NCI-H146 treated with DMSO at 0.1 percent for 48 hours (cell line): ENCODE data around the gene TRH.
A peak's percentile ranks its signal among the peaks of the same experiment; 100 is the strongest.

Source experiments
- DNase-seq: peaks from one replicate; lab custom pipeline; 2025; ENCODE audit not compliant: unreplicated experiment; lab: John Stamatoyannopoulos, UW

TRH gene, protein sequence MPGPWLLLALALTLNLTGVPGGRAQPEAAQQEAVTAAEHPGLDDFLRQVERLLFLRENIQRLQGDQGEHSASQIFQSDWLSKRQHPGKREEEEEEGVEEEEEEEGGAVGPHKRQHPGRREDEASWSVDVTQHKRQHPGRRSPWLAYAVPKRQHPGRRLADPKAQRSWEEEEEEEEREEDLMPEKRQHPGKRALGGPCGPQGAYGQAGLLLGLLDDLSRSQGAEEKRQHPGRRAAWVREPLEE

DNA sequence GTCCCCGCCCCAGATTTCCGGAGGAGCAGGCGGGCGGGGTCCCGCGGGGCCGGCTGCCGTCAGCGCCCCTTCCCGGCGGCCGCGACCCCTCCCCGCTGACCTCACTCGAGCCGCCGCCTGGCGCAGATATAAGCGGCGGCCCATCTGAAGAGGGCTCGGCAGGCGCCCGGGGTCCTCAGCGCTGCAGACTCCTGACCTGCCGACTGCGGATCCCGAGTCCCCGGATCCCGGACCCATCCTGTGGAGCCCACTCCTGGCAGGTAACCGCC lies at the start of gene TRH:
TSS of gene TRH (plus strand) at position 157 of the 269 bp plus-strand sequence. CDS start 1,097 bp downstream, outside the sequence.
- DNase-seq = no peak

DNA sequence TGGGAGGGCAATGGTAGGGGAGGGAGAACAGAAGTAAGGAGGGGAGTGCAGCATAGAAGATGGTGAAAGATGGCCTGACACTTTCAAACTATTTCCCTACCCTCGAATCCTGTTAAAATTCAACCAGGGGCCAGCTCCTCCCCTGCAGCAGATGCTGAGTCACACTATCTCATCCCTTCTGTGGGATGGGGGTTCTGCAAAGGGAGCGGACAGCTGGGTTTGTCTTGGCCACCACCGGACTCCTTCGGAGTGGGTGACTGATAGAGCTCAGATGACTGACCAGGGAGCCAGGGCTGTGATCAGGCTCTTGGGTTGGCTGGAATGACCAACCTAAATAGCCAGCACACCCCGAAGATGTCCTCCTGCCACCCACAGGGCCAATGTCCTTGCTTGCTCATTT lies 47.4 kb upstream of the TRH start:
- DNase-seq = no peak

DNA sequence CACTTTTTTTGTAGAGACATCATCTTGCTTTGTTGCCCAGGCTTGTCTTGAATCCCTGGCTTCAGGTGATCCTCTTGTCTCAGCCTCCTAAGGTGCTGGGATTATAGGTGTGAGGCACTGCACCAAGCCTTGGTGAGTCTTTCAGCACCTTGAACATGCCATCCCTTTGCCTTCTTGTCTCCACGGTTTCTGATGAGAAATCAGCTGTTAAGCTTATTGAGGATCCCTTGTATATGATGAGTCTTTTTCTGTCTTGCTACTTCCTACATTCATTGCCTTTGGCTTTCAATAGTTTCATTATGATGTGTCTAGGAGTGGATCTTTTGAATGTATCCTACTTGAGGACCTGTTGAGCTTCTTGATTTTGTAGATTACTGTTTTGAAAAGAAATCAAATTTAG lies 45.1 kb upstream of the TRH start:
- DNase-seq = no peak

DNA sequence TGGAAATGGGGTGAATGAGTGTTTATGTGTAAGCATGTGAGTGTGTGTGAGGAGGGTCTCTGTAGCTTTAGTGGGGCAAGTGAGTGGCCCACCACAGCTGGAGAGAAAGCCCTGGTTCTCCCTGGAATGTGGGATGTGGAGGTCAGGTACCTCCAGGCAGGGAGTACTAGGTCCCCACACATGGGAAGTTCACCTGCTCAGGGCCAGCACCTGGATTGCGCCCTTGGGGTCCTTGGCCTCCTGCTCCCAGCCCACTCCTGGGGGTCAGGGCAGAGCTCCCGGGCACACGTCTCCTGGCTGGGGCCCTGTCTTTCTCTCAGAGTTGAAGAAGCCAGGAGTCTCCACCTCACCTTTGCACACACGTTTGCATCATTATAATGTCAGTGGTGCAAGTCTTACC lies 41.0 kb upstream of the TRH start:
- no peak for DNase-seq

DNA sequence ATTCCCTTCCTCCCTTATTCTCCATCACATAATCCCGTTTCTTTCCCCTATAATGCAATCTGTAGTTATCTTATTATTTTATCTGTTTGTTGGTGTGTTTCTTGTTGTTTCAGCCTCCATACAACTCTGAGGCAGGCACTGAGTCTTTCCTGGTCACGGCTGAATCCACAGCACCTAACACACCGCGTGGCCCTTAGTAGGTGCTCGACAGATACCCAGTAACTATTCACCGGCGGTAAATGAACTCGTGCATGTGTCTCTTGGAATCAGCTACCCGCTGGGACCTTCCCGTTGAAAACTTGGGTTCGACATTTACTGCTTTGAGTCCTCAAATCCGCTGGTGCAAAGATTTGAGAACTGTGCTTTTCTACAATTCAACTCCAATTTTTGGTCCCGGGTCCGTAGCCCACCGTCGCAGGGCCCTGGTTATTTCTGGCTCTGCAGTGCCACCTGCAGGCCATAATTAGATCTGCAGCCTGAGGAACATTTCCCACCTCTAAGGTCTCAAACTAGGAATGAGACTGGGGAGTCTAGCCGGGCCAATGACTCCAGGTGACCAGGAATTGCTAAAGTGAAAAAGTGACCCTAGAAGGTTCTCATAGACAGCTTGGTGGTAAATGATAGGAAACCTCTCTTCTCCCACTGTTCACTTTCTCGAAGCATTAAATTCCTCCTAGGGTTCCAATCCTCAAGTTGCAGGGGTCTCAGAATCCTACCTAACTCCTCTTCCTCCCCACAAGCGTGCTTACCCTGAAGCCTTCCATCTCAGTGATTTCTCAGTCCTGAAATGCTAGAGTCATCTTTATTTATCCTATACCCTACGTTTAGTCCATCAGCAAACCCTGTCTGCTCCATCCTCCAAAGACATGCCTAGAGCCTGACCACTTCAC lies 40.0 kb upstream of the TRH start:
- peak; percentile 7 for DNase-seq

DNA sequence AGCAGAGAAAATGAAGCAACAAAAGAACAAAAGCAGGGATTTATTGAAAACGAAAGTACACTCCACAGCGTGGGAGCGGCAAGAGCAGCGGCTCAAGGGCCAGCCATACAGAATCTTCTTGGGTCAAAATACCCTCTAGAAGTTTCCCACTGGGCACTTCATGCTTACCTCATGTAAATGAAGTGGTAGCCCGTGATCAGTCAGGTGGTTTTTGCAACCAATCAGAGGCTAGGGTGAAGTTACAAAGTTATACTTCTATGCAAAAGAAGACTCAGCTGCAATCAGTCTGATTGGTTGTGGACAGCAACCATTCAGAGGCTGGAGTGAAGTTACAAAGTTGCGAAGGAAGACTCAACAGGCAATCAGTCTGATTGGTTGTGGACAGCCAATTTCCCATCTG lies 37.8 kb upstream of the TRH start:
- peak; percentile 36 for DNase-seq

DNA sequence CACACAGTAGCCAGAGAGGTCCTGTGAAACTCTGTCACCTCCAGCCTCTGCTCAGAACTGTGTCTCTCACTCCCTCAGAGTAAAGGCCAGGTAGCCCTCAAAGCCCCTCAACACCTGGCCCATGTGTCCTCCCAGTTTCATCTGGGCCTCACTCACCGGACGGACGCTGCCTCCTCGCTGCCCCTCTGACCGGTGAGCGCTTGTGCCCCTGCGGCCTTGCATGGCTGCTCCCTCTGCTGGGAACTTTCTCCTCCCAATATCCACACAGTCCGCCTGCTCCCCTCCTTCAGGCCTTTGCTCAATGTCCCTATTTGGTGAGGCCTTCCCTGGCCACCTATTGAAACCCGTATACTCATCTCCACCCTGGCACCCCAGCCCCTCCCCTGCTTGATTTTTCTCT lies 36.8 kb upstream of the TRH start:
- DNase-seq = no peak

DNA sequence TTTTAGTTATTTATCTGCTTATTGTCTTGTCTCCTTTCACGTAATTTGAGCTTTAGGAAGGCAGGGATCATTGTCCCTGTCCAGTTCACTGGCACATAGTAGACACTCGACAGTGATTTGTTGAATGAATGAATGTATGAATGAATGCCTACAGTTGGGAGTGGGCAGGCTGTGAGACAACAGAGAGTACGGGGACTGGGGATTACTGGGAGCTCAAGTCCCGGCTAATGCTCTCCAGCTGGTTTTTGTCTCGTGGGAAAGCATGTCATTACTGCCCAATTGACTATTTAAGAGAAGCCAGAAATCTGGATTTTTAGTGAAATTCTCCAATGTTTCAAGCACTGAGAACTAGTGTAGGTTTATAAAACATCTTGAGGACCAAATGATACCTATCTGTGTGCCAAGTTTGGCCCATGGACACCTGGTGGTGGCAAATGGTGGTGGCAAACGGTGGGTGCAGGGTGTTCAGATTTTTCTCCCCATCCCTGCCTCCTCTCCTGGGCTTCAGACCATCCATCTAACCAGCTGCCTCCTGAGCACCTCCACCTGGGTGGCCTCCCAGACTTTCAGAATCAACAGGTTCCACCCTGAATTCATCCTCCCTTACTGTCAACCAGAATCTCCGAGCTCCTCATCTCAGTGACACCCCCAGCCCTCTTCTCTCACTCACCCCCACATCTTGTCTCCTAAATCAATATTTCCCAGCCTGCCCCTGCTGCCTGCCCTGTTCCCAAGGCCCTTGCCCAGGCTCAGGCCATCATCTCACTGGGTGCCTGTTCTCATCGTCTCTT lies 36.2 kb upstream of the TRH start:
- no peak for DNase-seq

DNA sequence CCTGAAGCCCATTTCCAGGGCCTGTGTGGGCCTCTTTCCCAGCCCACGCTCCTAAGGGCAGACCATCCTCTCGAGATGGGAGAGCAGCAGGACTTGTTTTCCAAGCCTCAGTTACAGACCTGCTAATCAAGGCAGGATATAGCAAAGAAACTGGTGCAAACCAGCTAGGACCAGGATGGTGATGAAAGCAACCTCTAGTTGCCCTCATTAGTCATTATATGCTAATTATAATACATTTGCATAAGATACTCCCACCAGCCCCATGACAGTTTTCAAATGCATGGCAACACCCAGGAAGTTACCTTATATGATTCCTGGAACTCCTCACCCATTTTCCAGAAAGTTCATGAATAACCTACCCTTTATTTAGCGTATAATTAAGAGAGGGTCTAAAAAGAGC lies 34.4 kb upstream of the TRH start:
- DNase-seq = no peak

DNA sequence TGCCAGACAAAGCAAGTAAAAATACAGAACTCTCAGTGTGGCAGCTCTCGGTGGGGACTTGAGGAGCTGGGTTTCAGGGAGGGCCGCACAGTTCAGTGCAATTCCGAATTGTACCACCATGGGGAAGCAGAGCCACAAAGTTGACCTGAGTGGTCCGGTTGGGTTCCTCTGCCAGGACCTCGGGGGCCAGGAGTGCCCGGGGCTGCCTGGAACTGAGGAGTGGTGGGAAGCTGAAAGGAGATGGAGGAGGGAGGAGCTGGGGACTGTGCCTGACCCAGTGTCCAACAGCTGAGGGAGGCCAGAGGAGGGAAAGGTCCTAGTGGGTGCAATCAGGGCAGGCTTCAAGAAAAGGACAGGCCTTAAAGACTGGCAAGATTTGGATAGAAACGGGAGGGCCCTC lies 32.2 kb upstream of the TRH start:
- peak; percentile 40 for DNase-seq

DNA sequence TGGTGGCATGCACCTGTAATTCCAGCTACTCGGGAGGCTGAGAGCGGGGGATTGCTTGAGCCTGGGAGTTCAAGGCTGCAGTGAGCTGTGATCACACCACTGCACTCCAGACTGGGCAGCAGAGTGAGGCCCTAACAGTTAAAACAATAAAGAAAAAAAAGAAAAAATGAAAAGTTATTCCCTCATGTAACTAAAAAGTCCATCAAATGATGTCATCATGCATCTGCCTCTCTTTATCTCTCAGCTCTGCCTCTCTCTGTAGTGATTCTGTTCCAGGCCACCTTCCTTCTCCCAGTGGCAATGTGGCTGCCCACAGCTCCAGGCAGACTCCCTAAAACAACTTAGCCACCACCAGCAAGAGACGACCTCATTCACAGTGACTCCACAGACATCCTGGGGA lies 31.5 kb upstream of the TRH start:
- no peak for DNase-seq

DNA sequence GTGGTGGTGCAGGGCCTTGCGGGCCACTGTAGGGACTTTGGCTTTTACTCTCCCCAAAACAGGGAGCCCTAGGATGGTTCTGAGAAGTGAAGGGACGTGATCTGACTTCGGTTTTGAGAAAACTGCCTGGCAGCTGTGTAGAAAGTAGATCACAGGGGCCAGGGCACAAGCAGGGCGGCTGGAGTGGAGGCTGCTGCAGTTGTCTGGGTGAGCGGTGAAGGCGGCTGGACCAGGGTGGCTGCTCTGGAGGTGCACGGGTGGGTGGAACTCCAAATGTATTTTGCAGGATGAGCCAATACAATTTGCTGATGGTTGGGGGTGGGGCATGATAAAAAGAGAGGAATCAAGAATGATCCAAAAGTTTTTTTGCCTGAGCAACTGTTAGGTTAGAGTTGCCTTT lies 29.8 kb upstream of the TRH start:
- no peak for DNase-seq

DNA sequence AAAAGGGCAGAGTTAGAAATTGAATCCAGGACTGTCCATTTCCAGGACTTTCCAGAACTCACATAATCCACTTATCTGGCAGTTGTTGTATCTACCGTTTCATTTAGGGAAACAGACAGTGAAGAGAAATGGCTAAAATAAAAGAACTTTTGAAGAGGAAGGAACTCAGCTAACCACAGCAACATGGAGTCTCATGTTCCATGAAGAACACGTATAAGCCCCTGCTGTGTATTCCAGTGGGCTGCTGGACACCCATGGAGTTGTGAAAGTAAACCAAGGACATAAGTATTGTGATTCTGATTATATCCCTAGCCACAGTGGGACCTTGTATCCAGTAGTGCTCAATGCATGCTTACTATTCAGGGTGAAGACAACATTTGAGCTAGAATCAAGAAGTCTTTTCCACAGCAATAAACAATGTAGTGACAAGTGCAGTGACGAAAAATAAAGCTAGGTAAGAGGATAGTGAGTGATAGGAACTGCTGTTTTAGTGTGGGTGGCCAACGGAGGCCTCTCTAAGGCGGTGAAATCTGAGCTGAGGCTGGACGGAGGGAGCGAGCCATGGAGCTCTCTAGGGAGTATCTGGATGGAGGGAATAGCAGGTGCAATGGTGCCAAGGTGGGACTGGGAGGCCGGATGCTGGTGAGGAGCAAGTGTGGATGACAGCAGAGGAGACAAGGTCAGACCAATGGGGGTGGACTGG lies 26.8 kb upstream of the TRH start:
- no peak for DNase-seq

DNA sequence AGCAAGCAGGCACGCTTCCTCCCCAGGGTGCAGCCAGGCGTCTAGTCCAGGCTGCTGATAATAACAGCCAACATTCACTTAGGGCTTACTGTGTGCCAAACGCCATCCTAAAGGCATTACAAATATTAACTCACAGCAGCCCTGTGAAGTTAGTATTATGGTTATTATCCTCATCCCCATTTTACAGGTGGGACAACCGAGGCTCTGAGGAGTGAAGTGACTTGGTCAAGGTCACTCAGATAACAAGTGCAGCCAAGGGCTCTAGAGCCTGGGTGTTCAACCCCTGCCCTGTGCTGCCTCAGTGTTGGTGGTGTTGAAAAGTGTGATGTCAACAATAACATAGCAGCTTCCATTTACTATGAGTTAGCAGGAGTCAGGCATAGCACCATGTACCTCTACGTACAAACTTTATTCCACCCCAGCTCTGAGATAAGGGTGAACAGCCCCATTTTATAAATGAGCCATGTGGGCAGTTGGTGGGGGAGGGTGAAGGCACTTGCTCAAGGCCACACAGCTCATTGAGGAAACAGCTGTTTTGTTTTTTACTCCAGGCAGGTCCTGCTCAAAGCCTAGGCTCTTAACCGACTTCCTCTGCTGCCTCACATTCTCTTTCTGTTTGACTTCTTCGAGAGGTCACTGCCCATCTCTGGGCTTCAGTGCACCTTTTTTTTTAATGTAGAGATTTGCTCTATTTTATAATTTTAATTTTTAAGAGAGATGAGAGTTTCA lies 24.0 kb upstream of the TRH start:
- no peak for DNase-seq

DNA sequence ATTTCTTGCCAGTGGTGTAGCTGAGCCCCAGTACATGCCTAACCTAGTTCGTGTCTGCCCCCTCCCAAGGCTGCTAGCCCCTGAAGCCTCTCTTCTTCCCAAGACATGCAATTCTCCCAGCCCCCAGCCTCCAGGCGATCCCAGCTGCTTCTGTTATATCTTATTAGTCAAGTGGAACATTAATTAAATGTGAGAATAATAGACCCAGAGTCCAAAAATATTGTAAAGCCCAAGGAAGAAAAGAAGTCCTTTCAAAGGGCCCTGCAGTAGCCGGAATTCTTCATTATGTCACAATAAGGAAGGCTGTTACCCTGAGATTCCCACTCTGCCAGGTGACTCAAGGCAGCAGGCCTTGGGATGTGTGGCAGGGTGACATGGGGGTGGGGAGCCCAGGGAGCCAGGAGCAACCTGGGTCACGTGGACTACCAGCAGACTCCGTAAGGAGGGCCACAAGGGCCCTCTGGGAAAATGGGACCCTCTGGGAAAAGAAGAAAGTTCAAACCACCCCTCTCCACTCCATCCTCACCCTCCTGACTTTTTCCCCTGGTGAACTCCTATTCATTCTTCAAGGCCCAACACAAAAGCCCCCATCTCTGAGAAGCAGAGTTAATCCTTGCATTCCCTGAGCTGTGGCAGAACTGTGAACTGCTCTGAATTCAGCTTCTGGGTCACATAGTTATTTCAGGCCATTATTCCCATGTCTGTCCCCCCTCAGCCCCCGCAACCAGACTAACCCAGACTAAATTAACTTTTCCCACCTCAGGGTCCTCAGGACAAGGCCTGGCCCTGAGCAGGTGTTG lies 21.8 kb upstream of the TRH start:
- DNase-seq = no peak

DNA sequence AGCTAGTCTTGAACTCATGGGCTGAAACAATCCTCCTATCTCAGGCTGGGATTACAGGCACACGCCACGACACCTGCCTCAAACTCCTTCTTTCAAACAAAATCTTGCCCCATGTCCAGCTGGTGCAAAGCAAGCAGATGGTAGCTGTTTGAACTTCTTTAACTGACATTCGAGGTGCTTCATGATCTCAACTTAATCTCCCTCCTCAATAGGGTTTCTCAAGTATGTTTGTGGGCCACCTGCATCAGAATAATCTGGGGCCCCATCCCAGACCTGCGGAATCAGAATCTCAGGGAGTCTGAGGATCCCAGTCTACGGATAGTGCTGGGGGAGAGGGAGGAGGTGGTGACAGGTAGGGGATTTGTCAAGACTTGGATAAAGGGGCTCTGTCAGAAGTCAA lies 20.9 kb upstream of the TRH start:
- DNase-seq = no peak

DNA sequence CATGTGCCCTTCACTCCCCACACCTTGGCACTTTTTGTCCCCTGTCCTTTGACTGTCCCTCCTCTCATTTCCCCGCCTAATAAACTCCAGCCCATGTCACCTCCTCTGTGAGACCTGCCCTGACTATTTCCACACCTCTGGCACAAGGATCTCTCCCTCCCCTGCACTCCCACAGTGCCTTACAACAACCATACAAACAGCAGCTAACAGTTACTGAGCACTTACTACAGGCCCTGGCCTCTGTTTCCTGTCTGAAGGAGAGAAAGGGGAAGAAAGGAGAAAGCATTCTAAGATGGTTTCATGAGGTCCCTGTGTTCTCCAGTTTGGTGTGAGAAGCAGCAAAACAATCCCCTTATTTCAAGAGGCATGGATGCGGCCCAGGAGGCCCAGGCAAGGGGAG lies 20.0 kb upstream of the TRH start:
- DNase-seq = no peak

DNA sequence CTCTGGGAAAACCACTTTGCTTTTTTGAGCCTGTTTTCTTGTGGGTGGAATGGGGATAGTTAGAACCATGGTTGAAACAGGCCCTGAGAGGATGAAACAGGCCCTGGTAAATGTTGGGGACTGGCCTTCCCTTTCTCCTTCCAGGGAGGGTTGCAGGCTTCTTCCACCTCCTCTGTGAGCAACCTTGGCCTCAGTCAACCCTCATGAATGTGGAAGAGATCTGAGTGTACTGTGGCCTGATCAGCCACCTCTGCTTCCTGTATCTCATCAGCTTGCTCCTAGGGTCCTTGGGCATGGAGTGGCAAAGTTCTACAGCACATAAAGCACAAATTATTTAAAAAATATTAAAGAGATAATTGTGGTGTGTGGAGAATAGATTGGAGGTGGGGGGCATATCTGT lies 17.6 kb upstream of the TRH start:
- DNase-seq = no peak

DNA sequence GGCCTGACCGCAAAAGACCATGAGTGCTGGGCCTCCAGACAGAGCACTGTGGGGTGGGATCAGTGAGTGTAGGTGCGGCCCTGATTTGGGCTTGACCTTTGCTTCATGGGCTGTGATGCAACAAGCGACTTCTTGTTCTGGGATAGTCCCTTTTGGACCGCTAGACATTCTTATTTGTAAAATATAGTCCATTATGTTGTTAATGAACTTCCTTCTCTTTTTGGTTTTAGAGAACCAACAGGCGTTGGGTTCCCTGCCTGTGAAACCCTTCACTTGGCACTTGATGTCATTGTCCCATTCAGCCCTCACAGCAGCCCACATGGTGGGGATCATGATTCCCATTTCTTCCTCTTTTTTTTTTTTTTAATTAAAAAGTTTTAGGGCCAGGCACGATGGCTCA lies 15.8 kb upstream of the TRH start:
- DNase-seq = no peak

DNA sequence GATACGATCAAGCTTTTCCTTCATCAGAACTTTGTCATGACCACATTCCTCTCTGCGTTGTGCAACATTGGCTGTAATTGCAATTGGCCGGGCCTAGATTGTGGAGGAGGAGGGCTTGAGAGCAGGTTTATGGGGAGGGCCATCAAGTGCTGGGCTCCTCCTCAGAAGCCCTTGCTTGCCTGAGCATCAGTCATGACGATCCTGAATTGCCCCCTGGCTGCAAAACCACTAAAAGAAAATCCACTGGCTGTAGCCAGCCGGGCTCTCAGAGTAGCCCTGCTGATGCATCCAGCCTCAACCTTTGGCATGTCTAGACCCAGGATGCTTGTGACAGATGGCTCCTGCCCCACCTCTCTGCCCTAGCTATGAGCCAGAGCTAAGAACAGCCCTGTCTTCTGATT lies 13.4 kb upstream of the TRH start:
- DNase-seq = no peak
